ENCODE results near the gene TFAM. TPM values are rescaled to one million over a fixed set of nuclear protein-coding genes. Genes with fewer than 3 reads are reported as not detected.

Gene TFAM
- total and polyA plus RNA-seq, 8 donors: 2.1 to 17.1 (median 11.7) TPM

GRCh38 chr10:58372607-58373441 is 12.4 kb upstream of the TFAM start:
- no peak for FAIRE-seq
- no peak for ATAC-seq
- H3K4me1 ChIP-seq: no peaks in the 10 kb centered on the region
- TF ChIP-seq, protein P1, sequence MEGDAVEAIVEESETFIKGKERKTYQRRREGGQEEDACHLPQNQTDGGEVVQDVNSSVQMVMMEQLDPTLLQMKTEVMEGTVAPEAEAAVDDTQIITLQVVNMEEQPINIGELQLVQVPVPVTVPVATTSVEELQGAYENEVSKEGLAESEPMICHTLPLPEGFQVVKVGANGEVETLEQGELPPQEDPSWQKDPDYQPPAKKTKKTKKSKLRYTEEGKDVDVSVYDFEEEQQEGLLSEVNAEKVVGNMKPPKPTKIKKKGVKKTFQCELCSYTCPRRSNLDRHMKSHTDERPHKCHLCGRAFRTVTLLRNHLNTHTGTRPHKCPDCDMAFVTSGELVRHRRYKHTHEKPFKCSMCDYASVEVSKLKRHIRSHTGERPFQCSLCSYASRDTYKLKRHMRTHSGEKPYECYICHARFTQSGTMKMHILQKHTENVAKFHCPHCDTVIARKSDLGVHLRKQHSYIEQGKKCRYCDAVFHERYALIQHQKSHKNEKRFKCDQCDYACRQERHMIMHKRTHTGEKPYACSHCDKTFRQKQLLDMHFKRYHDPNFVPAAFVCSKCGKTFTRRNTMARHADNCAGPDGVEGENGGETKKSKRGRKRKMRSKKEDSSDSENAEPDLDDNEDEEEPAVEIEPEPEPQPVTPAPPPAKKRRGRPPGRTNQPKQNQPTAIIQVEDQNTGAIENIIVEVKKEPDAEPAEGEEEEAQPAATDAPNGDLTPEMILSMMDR (IDR thresholded peaks at IDR 0.05): no peak
- no peak overlapping the region for H3K4me3 ChIP-seq
- DNase-seq: no peak
- H3K27ac ChIP-seq: no peak overlapping the region
- no peaks in the 10 kb centered on the region for H3K36me3 ChIP-seq
- no peaks in the 10 kb centered on the region for H3K9me3 ChIP-seq
- 83 to 88% methylated on average over 4 of the region's 4 CpGs for WGBS, 2 donors
- intact Hi-C loops (cut with DNase I): no loop called here
- H3K27me3 ChIP-seq: no peaks in the 10 kb centered on the region

- no peak for FAIRE-seq
These were observed 11.8 kb upstream of the TFAM start for GRCh38 chr10:58373442-58373827.

GRCh38 chr10:58382489-58382995 is 2.7 kb upstream of the TFAM start:
- intact Hi-C loops (cut with DNase I): no loop called here
- no peak for FAIRE-seq

More at GRCh38 chr10:58373442-58373827, 11.8 kb upstream of the TFAM start:
- 82 to 84% methylated on average over 3 of the region's 3 CpGs for WGBS, 2 donors
- Histone ChIP-seq H3K36me3 (no peaks in the 10 kb centered on the region), H3K27me3 (no peaks in the 10 kb centered on the region), H3K4me1 (no peaks in the 10 kb centered on the region), H3K9me3 (no peaks in the 10 kb centered on the region), H3K27ac (no peak overlapping the region), H3K4me3 (no peak overlapping the region)
- DNase-seq: no peak
- TF ChIP-seq, protein P1 (IDR thresholded peaks at IDR 0.05): no peak
- ATAC-seq: no peak
- intact Hi-C loops (cut with DNase I): no loop called here

DNA sequence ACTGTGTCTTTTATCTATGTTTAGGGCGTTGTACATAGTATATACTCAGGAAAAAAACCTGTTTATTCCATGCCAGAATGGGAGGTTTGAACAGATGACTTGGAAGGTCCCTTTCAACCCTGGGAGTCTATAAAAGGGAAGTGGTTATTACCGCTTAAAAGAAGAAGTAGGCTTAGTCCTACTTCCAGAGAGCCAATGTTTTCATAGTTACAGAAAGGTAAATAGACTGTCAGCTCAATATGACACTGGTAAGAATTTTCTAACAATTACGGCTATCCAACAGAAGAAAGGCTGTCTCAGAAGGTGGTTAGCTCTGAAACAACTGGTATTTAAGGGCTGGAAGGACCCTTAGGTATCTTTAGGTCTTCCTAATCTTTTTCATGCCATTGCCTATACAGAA is 1.1 kb upstream of the TFAM start:
- WGBS, 2 donors: 37 to 69% methylated on average over 3 of the region's 3 CpGs
- intact Hi-C loops (cut with DNase I): no loop called here
- DNase-seq: no peak

More at GRCh38 chr10:58382489-58382995, 2.7 kb upstream of the TFAM start:
- DNase-seq (no peak), ATAC-seq (no peak)
- no peaks in the 10 kb centered on the region for H3K9me3 ChIP-seq
- no peak overlapping the region for H3K27ac ChIP-seq
- H3K4me3 ChIP-seq: no peak overlapping the region
- TF ChIP-seq, protein P1 (IDR thresholded peaks at IDR 0.05): no peak
- H3K27me3 ChIP-seq: no peaks in the 10 kb centered on the region
- WGBS, 2 donors: 64 to 75% methylated on average over 2 of the region's 2 CpGs
- peaks cover 0 to 10% (median 0%) of the 10 kb centered on the region in 3 donors for H3K4me1 ChIP-seq
- H3K36me3 ChIP-seq: no peaks in the 10 kb centered on the region

More for the DNA sequence above, 1.1 kb upstream of the TFAM start:
- H3K9me3 ChIP-seq: no peaks in the 10 kb centered on the region
- TF ChIP-seq, protein P1 (IDR thresholded peaks at IDR 0.05): no peak
- FAIRE-seq (no peak), ATAC-seq (peak in 3 of 4 donors; percentile 37 to 53 (median 38))
- peaks cover 0 to 3% (median 0%) of the 10 kb centered on the region in 3 donors for H3K36me3 ChIP-seq
- H3K4me3 ChIP-seq: peak overlapping the region in 3 of 4 donors; percentile 51 to 90 (median 76)
- H3K27ac ChIP-seq: peak overlapping the region in 3 of 4 donors; percentile 60 to 78 (median 67)
- H3K27me3 ChIP-seq: no peaks in the 10 kb centered on the region
- peaks cover 0 to 10% (median 0%) of the 10 kb centered on the region in 3 donors for H3K4me1 ChIP-seq

Data from pancreas (tissue), 10 donors.